NCI-H2196 (cell line): ENCODE measurements around the gene TUBGCP2.

Experiments used
- DNase-seq: peaks from one replicate; lab custom pipeline; 2025; ENCODE audit not compliant: unreplicated experiment; lab: John Stamatoyannopoulos, UW

The TUBGCP2 gene

GRCh38 chr10:133343558-133343957 is 34.9 kb upstream of the TUBGCP2 start:
- DNase-seq = no peak

GRCh38 chr10:133342942-133343341 is 34.3 kb upstream of the TUBGCP2 start:
- DNase-seq = no peak

DNA sequence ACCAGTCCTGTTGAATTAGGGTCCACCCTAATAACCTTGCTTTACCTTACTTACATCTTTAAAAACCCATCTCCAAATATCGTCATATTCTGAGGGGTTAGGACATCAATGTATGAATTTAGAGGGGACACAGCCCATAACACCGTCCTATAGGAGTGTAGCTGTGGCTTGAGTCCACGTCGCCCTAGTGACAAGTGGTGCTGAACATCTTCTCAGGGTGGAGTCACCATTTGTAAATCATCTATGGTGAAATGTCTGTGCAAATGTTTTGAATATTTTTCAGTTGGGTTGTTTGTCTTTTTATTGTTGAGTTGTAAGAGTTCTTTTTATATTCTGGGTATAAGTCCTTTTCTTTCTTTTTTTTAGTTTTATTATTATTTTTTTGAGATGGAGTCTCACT is 33.3 kb upstream of the TUBGCP2 start:
- no peak for DNase-seq

GRCh38 chr10:133339708-133340380 is 31.2 kb upstream of the TUBGCP2 start:
- no peak for DNase-seq

GRCh38 chr10:133338080-133339071 is 29.7 kb upstream of the TUBGCP2 start:
- DNase-seq = no peak

GRCh38 chr10:133337370-133337725 is 28.7 kb upstream of the TUBGCP2 start:
- no peak for DNase-seq

GRCh38 chr10:133336577-133337369 is 28.1 kb upstream of the TUBGCP2 start, which contains the start of gene CALY:
CALY (minus strand) TSS chr10:133336896; CDS start chr10:133328989, 7,907 bp downstream.
- DNase-seq = peak; percentile 27

GRCh38 chr10:133336118-133336576 is 27.5 kb upstream of the TUBGCP2 start:
- no peak for DNase-seq

DNA sequence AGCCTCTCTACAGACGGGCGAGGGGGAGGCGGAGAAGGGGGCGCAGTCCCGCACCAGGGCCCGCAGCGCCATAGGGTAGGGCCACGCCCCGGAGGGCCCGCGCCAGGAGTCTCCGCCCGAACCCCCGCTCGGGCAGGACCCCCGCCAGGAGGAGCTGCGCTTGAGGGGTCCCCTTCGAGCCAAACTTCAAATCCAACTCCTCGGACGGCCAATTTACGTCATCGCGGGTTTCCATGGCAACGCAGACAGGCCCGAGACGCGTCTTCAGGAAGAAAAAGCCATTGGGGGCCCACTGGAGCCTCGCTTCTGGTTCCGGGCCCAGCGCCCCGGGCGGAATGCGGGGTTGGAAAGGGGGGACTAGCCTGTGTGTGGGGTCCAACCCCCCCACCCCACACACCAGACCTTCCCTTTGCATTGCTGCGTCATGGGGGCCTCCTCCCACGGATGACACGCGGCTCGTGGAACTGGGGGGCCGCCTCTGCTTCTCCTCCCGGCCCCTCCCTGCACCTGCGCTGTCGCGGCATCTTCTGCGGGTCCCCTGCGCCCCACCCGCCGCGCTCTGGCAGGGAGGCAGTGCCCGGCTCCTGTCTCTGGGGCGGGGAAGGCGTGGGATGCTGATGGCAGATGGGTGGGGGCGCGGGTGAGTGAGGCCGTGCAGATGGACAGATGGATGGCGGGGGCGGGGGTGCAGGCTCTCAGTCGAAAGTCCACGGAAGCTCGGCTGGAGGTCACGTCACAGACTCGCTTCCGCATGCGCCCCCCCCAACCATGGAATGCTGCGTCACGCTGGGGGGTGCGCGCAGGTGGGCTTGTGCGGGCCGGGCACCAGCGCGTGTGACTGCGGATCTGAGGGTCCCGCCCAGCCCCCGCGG is 26.8 kb upstream of the TUBGCP2 start:
- DNase-seq = peak; percentile 5

DNA sequence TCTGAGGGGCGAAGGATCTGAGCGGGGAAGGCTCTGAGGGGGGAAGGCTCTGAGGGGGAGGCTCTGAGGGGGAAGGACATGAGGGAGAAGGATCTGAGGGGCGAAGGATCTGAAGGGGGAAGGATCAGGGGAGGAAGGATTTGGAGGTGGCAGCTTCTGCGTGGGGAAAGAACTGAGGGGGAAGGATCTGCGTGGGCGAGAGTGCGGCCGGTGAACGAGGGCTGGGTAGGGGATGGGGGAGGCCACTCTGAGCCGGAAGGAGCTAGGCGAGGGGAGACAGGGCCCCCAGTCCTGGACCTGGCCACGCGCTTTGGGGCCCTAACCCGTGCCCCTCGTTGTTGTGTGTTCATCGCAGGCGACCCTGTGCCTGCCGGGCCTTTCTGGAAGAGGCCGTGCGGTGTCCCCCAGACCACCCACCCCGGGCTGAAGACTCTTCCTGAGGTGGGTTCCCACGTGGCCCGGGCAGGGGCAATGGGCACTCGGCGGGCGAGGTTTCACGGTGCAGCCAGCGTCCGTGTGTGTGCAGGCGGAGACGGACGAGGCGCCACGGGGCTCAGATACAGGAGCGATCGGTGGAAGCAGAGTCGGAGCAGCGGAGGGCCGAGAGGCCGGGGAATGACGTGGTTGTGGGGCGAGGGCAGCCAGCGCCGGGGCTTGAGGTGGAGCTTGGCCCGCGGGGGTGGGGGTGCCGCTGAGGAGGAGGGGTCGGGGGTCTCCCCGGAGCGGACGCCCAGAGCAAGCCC is 26.0 kb upstream of the TUBGCP2 start:
- DNase-seq = no peak

- no peak for DNase-seq
Measured at GRCh38 chr10:133332936-133333699, 24.4 kb upstream of the TUBGCP2 start.

DNA sequence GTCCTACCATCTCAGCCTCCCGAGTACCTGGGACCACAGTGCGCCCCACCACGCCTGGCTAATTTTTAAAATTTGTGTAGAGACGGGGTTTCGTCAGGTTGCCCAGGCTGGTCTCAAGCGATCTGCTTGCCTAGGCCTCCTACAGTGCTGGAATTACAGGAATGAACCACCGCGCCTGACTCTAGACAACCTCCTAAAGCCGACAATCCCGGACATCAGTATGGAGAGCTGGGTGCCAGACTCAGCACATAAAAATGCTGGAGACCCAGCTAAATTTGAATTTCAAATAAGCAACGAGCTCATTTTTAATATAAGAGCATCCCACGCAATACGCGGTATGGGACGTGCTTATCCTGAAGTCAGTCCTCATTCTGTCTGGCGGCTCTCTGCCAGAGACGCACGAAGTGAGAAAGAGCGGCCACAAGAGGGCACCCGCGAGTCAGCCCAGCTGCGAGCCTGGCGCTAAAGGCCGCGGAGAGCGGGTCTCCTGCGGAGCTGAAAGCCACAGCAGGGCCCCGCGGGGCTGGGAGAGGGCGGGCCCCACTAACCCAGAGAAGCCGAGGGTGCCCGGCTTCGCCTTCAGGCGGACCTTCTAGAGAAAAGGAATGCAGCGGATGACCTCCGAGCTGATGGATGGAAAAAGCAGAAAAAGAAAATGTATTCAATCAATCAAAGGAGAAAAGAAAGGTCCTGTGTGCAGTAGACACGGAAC is 21.0 kb upstream of the TUBGCP2 start:
- DNase-seq = peak; percentile 74

GRCh38 chr10:133328358-133329343 is 20.0 kb upstream of the TUBGCP2 start:
- no peak for DNase-seq

DNA sequence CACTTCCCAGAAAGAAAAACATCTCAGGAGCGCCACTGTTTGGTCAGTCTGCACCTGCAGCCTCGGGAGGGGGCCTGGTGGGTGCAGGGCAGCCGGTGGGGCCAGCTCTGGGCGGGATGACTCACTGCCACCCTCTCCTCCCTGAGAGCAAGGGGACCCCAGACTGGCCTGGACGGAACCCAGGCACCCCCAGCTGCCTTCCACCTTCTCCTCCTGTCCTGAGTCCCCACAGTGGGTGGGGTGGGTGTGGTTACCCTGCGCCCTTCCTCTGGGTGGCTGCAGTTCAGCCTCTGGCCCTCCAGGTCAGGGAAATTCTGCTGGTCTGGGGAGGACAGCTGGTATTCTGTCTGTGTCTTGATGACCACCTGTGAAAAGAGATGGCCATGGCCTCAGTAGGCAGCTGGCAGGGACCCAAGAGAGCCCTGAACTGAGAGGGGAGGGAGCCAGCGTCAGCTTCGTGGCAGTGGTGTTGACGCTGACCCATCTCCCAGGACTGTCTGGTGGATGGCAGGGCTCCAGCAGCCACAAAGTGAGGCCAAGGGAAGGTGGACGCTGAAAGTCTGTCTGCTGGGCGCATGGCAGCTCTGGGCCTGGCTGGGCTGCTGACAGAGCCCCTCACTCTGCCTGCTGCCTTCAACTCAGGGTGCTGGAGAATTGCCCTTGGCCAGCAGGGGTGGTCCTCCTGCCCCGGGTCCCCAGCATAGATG is 19.1 kb upstream of the TUBGCP2 start:
- peak; percentile 34 for DNase-seq

DNA sequence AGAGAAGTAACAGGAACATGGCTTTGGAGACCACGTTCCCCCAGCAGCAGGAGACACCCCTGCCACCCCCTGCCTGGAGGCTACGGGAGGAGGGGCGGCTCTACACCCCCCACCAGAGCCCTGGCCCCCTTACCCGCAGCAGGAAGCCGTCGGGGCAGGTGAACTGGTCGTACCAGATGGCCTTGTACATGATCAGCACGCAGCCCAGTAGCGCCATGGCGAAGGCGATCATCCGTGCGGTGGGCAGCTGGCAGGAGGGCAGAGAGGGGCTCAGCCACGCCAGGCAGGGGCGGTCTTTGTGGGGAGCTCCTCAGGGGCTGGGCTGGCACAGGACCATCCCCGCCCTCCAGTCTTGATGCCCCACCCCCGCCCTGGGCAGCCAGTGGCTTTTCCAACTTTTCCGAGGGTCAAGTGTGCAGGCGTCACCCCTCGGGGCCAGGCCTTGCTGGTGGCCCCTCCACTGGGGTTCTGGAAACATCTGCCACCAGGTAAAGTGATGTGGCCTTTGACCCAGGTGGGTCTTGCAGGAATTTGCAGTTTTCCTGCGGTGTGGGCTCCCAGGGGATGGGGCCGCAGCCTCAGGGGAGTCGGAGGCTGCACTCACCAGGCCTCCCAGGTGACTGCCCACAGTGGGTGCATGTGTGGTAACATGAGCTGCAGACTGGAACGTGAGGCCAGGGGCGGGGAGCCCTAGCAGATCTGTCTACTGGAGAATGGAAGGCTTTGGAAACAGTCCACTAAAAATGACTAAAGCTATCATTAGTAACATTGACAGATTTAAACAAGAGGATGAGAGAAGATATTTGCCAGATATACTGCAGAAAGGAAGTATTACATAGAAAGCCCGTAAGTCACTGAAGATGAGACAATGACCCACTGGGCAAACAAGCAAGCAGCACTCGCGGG is 18.3 kb upstream of the TUBGCP2 start:
- peak; percentile 34 for DNase-seq
